Psoas muscle (tissue), 8 donors: ENCODE results near the gene GDF9. TPM values are rescaled to one million over a fixed set of nuclear protein-coding genes. Genes with fewer than 3 reads are reported as not detected.

Experiments used
- ATAC-seq, 4 donors: fragments of 200-7000 bp; cut with Tn5 transposase; one replicate each; pipeline ENCODE4 v1.9.1; 2020; ENCODE audit warnings: moderate library complexity in 3 of 4, mild to moderate bottlenecking in 2 of 4
- DNase-seq, 2 donors: peaks; one replicate each; pipeline ENCODE4 v3.0.0-alpha.2; 2020
- H3K27ac ChIP-seq: fragments of 200-600 bp; one replicate; pipeline ENCODE4 v1.8.0; 2022
- H3K27me3 ChIP-seq, 3 donors: fragments of 200-600 bp in 1 of 3; one replicate each; pipeline versions ENCODE4 v1.6.1 to v1.8.0; 2013 to 2022; ENCODE audit warnings: low read length in 2 of 3, mild to moderate bottlenecking in 2 of 3, moderate library complexity in 1 of 3; ENCODE audit not compliant: insufficient read depth in 3 of 3
- H3K36me3 ChIP-seq, 2 donors: fragments of 200-600 bp in 1 of 2; one replicate each; pipeline versions ENCODE4 v1.6.1 to v1.8.0; 2013 to 2022; ENCODE audit warnings: low read depth in 1 of 2, mild to moderate bottlenecking in 1 of 2, moderate library complexity in 1 of 2; ENCODE audit not compliant: insufficient read depth in 1 of 2
- H3K4me1 ChIP-seq: fragments of 200-600 bp; one replicate; pipeline ENCODE4 v1.8.0; 2022
- H3K4me3 ChIP-seq: fragments of 200-600 bp; one replicate; pipeline ENCODE4 v1.8.0; 2022; ENCODE audit warnings: mild to moderate bottlenecking
- H3K9me3 ChIP-seq: fragments of 200-600 bp; one replicate; pipeline ENCODE4 v1.8.0; 2022
- CTCF ChIP-seq: fragments of 200-600 bp; IDR thresholded peaks from one replicate; pipeline ENCODE4 v1.8.0; 2022; ENCODE audit warnings: antibody characterized with exemption
- WGBS, 3 donors: extraction: QIAGEN DNeasy Blood & Tissue Kit; methylation state at CpG; one replicate each; pipeline versions ENCODE4 v1.1.6 to v1.1.7; 2013; 5-methylcytosine and 5-hydroxymethylcytosine counted together
- intact Hi-C, 2 donors: fragments of 100-400 bp; cut with DNase I; formaldehyde crosslinking; loops; one replicate each; pipeline versions ENCODE4 v1.11.0 to v1.14.2; 2022
- polyA plus RNA-seq, 3 donors: library from polyadenylated mRNA; stranded (reverse); fragments of 200-250 nt; gene quantifications; one replicate each; pipeline ENCODE4 v1.2.3, GENCODE V29; 2013
- total RNA-seq, 4 donors: library from RNA; stranded (reverse); fragmentation: NEBNext Ultra II Directional in 2 of 4; extraction: Animal tissue kit (Norgen Biotek cat#: 25700) in 2 of 4; gene quantifications; one replicate each; pipeline versions ENCODE4 v1.2.1 to v1.2.4, GENCODE V29; 2021 to 2023
- donor health status: healthy with polysubstance abuse.
- donor health status: DM: no; HTN: no; CAD: no; lungs with moderate emphysema.
- donor health status: Bipolar disorder and iron deficiency.
- donor health status: healthy.
- donor health status: DM: yes; HTN: yes; CAD: no.
- donor health status: DM: no; HTN: no; CAD: no.
- donor health status: DM: no; HTN: no; CAD: no.
- donor health status: DM: yes; HTN: yes; CAD: no.

The GDF9 gene
- total and polyA plus RNA-seq, 7 donors, result 0.07 to 1.2 (median 0.65) TPM

GRCh38 chr5:132840313-132840712, 26.0 kb downstream of the GDF9 start:
- no peaks in the 10 kb centered on the region for H3K4me1 ChIP-seq
- H3K27ac ChIP-seq, result no peak overlapping the region
- TF ChIP-seq CTCF, result no peak
- intact Hi-C loops, result no loop called here
- H3K4me3 ChIP-seq, result no peak overlapping the region
- WGBS, 3 donors, result 68 to 81% (median 77%) methylated on average over 3 of the region's 3 CpGs
- no peak for ATAC-seq
- H3K27me3 ChIP-seq, result no peaks in the 10 kb centered on the region
- no peaks in the 10 kb centered on the region for H3K9me3 ChIP-seq
- DNase-seq, result no peak
- H3K36me3 ChIP-seq, result no peaks in the 10 kb centered on the region

- no peak for ATAC-seq
- H3K9me3 ChIP-seq, result no peaks in the 10 kb centered on the region
- H3K4me1 ChIP-seq, result no peaks in the 10 kb centered on the region
- no peak for TF ChIP-seq CTCF
- H3K4me3 ChIP-seq, result no peak overlapping the region
- WGBS, 3 donors, result 78 to 82% (median 82%) methylated on average over 8 of the region's 8 CpGs
- H3K27me3 ChIP-seq, result no peaks in the 10 kb centered on the region
- peak overlapping the region; percentile 44 for H3K27ac ChIP-seq
- no peak for DNase-seq
- no peaks in the 10 kb centered on the region for H3K36me3 ChIP-seq
- intact Hi-C loops, result no loop called here
Observed at GRCh38 chr5:132839426-132840301, 26.6 kb downstream of the GDF9 start.

DNA sequence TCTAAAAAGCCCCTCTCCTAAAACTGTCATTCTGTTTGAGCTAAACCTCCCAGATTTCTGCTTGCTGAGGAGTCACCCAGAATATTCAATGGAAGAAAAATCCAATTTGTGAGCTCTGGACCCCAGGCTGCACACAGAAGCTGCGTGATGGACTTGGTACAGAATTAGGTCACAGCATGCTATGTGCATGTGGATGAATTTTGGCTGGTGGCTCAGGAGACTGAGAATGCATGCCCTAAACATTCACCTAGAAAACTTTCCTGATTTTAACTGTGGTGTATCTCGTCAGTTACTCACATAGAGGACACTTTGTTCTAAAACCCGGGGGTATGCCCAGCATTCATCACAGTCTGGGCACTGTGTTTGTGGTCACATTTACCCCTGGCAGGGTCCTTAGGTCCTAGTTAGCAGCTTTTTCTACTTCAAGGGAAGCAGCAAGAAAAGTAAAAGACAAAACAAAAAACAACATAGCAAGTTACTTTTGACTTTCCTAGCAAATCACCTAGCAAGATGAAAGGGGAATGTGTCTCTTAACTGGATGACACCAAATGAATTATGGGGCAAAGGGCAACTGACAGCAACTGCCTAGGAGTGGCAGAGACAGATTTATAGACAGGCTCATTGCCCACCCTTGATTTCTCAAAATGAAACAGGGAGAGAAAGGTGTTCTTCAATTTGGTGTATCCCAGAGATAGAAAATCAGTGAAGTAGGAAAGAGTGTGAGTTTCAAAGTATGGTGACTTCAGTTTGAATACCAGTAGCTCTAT, 27.6 kb downstream of the GDF9 start:
- H3K4me3 ChIP-seq, result no peak overlapping the region
- H3K9me3 ChIP-seq, result no peaks in the 10 kb centered on the region
- ATAC-seq (no peak), DNase-seq (no peak)
- TF ChIP-seq CTCF, result no peak
- H3K36me3 ChIP-seq, result no peaks in the 10 kb centered on the region
- H3K4me1 ChIP-seq, result no peaks in the 10 kb centered on the region
- WGBS, 3 donors, result 57 to 79% (median 78%) methylated on average over 3 of the region's 3 CpGs
- no peak overlapping the region for H3K27ac ChIP-seq
- intact Hi-C loops, result no loop called here
- H3K27me3 ChIP-seq, result no peaks in the 10 kb centered on the region

DNA sequence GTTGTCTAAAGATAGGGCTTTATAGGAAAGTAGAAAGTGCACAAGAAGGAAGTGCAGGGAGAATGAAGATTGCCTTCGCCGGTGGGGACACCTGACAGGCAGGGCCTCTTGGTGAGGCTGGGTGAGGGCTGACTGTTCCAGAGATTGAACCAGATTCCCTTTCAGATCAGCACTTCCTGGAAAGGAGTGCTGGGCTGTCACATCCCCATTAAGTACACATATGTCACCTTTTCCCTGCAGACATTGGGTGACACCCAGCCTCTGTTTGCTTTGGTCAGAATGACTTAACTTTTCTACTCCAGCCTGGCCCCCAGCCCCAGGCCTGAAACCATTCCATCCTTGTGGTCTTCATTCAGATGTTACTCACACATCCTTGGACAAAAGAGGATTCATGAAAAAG, 28.4 kb downstream of the GDF9 start:
- intact Hi-C loops, result no loop called here
- 71 to 88% (median 84%) methylated on average over 2 of the region's 2 CpGs for WGBS, 3 donors
- no peak for TF ChIP-seq CTCF
- Histone ChIP-seq H3K9me3 (no peaks in the 10 kb centered on the region), H3K4me1 (no peaks in the 10 kb centered on the region), H3K27me3 (no peaks in the 10 kb centered on the region), H3K36me3 (no peaks in the 10 kb centered on the region), H3K27ac (no peak overlapping the region), H3K4me3 (no peak overlapping the region)
- DNase-seq, result no peak
- no peak for ATAC-seq
